22Rv1 (cell line): ENCODE data around the gene TEN1.

Experiments
- CTCF ChIP-seq: fragments of 450-650 bp; IDR thresholded peaks from 2 replicates; pipeline ENCODE4 v1.5.1; 2017; ENCODE audit warnings: mild to moderate bottlenecking
- ZFX ChIP-seq: fragments of 450-650 bp; IDR thresholded peaks from 2 replicates; pipeline ENCODE4 v1.6.1; 2017; ENCODE audit warnings: antibody characterized with exemption, borderline replicate concordance

DNA sequence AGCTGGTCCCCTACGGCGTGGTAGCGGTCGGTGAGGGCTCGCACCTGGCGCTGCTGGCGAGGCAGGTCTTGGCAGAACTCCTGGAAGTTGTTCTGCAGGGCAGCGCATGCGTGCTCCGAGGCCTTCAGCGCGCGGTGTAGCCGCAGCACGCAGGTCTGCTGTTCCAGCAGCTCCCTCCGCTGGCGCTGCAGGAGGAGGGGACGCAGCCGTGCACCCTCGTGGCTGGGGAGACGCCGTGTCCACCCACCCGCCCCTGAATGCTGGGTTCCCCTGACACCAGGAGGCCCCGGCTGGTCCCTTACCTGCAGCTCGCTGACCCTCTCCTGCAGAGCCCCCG is 35.9 kb downstream of the TEN1 start:
- no peak for TF ChIP-seq CTCF
- no peak for TF ChIP-seq ZFX
